NCI-H128 (cell line): ENCODE measurements around the gene BCAS3.

Source experiments
- DNase-seq: peaks from one replicate; lab custom pipeline; 2025; ENCODE audit not compliant: unreplicated experiment; lab: John Stamatoyannopoulos, UW

The BCAS3 gene

GRCh38 chr17:61117983-61118382 is 440.3 kb downstream of the BCAS3 start:
- DNase-seq: no peak

- DNase-seq: no peak
Measured at GRCh38 chr17:61118871-61119270, 441.2 kb downstream of the BCAS3 start.

- no peak for DNase-seq
Measured at GRCh38 chr17:61122326-61122913, 444.8 kb downstream of the BCAS3 start.

GRCh38 chr17:61124562-61124961 is 446.9 kb downstream of the BCAS3 start:
- no peak for DNase-seq

- no peak for DNase-seq
Measured at GRCh38 chr17:61126473-61127249, 449.0 kb downstream of the BCAS3 start.

GRCh38 chr17:61127960-61128359 is 450.3 kb downstream of the BCAS3 start:
- no peak for DNase-seq

- DNase-seq: no peak
Measured at GRCh38 chr17:61128661-61129115, 451.0 kb downstream of the BCAS3 start.

GRCh38 chr17:61129267-61130254 is 451.9 kb downstream of the BCAS3 start:
- no peak for DNase-seq

GRCh38 chr17:61130330-61130729 is 452.7 kb downstream of the BCAS3 start:
- no peak for DNase-seq

- no peak for DNase-seq
Measured at GRCh38 chr17:61131585-61131984, 453.9 kb downstream of the BCAS3 start.

- no peak for DNase-seq
Measured at GRCh38 chr17:61132524-61132923, 454.9 kb downstream of the BCAS3 start.

GRCh38 chr17:61133853-61134252 is 456.2 kb downstream of the BCAS3 start:
- DNase-seq: no peak

GRCh38 chr17:61134551-61135235 is 457.0 kb downstream of the BCAS3 start:
- DNase-seq: no peak

- no peak for DNase-seq
Measured at GRCh38 chr17:61135782-61136181, 458.1 kb downstream of the BCAS3 start.

- no peak for DNase-seq
Measured at GRCh38 chr17:61136296-61136695, 458.6 kb downstream of the BCAS3 start.

- DNase-seq: no peak
Measured at GRCh38 chr17:61139219-61139618, 461.6 kb downstream of the BCAS3 start.

- no peak for DNase-seq
Measured at GRCh38 chr17:61140081-61140786, 462.6 kb downstream of the BCAS3 start.

- DNase-seq: no peak
Measured at GRCh38 chr17:61143026-61143425, 465.4 kb downstream of the BCAS3 start.

- DNase-seq: no peak
Measured at GRCh38 chr17:61144137-61144536, 466.5 kb downstream of the BCAS3 start.
